Sigmoid colon (tissue), 4 donors: ENCODE measurements around the gene RFC3.

Experiments used
- EP300 ChIP-seq, 4 donors: sonication (generic); formaldehyde crosslinking; IDR thresholded peaks; one replicate each; pipeline ENCODE4 v1.6.1; 2017; ENCODE audit warnings: antibody characterized with exemption in 4 of 4
- POLR2A ChIP-seq, 2 donors: fragments of 450-650 bp; IDR thresholded peaks; one replicate each; pipeline ENCODE4 v1.6.1; 2016; ENCODE audit warnings: antibody characterized with exemption in 2 of 2, mild to moderate bottlenecking in 2 of 2, moderate library complexity in 2 of 2
- POLR2AphosphoS5 ChIP-seq, 4 donors: sonication (generic); formaldehyde crosslinking; IDR thresholded peaks; one replicate each; pipeline ENCODE4 v1.6.1; 2017; ENCODE audit warnings: antibody characterized with exemption in 4 of 4
- TF ChIP-seq, protein P1 (sequence below), 4 experiments: fragments of 450-650 bp in 3 of 4; fragments of 200-600 bp in 1 of 4; IDR thresholded peaks; one replicate each; pipeline ENCODE4 v1.5.1; 2016 to 2019; ENCODE audit warnings: antibody characterized with exemption in 4 of 4, mild to moderate bottlenecking in 3 of 4, moderate library complexity in 2 of 4

GRCh38 chr13:33882804-33883203, 64.9 kb downstream of the RFC3 start:
- TF ChIP-seq POLR2A (IDR thresholded peaks at IDR 0.05): no peak
- TF ChIP-seq, protein P1, sequence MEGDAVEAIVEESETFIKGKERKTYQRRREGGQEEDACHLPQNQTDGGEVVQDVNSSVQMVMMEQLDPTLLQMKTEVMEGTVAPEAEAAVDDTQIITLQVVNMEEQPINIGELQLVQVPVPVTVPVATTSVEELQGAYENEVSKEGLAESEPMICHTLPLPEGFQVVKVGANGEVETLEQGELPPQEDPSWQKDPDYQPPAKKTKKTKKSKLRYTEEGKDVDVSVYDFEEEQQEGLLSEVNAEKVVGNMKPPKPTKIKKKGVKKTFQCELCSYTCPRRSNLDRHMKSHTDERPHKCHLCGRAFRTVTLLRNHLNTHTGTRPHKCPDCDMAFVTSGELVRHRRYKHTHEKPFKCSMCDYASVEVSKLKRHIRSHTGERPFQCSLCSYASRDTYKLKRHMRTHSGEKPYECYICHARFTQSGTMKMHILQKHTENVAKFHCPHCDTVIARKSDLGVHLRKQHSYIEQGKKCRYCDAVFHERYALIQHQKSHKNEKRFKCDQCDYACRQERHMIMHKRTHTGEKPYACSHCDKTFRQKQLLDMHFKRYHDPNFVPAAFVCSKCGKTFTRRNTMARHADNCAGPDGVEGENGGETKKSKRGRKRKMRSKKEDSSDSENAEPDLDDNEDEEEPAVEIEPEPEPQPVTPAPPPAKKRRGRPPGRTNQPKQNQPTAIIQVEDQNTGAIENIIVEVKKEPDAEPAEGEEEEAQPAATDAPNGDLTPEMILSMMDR (IDR thresholded peaks at IDR 0.05): no peak
- no peak for TF ChIP-seq POLR2AphosphoS5 (IDR thresholded peaks at IDR 0.05)
- TF ChIP-seq EP300 (IDR thresholded peaks at IDR 0.05): no peak
